GM21737 (cell line): ENCODE measurements around the gene PRG3.

Experiments
- ATAC-seq: cut with Tn5 transposase; IDR thresholded peaks from one replicate; pipeline ENCODE4 v1.9.1; 2021; ENCODE audit warnings: mild to moderate bottlenecking, moderate library complexity; ENCODE audit not compliant: unreplicated experiment

PRG3 gene, protein sequence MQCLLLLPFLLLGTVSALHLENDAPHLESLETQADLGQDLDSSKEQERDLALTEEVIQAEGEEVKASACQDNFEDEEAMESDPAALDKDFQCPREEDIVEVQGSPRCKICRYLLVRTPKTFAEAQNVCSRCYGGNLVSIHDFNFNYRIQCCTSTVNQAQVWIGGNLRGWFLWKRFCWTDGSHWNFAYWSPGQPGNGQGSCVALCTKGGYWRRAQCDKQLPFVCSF

DNA sequence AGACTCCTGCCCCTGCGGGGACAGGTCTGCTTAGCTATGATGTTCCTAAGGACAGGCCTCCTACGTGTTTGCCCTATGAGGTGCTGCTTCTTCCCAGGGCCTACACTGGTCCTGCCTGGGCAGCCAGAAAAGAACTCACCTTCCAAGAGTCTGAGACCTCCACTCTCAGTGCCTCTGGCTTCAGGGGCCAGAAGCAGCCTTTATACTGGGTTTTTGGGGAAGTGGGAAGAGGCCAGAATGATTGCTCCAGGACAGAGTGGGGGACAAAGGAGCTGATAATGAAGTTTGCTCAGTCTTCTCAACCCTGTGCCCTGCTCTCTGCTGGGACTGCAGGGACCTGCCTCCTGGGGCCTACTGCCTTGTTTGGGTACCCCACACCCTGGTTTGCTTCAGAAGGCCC, at the start of gene PRG3:
TSS of gene PRG3 (minus strand) at position 176 of the 400 bp plus-strand sequence. CDS start 442 bp downstream, outside the sequence.
- no peak for ATAC-seq

DNA sequence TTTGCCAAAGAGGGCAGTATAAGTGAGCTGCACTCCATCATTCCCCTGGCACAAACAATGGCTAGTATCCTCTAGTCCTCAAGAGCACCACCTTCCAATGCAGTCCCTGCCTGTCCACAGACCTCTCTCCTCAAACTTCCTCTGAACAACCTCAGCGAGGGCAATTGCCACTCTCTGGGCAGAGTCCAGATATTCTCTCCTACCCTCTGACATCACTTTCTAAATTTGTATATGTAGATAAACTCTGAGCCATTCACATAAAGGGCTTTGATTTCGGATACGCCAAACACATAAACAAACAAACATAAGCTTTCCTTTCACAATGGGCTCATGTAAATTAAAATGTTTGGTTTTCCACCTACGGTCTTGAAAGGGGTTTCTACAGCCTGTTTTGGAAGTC, 49.0 kb upstream of the PRG3 start:
- ATAC-seq = no peak

DNA sequence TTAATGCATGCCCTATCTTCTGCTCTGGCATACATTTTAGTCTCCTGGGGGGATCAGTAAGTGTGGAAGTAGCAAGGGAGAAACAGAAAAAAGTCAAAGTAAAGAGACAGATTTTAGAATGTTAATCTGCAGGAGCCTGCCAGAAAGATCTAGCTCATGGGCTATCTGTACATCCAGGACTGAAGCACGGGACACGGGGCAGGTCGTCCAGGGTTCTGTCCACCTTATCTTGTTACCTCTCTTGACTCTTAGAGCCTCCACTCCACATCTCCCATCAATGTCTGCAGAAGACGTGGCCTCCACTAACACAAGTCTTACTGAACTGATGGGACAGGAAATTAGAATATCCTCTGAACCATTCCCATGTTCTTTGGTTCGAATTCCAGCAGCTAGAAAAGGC, 47.7 kb upstream of the PRG3 start:
- ATAC-seq = no peak

DNA sequence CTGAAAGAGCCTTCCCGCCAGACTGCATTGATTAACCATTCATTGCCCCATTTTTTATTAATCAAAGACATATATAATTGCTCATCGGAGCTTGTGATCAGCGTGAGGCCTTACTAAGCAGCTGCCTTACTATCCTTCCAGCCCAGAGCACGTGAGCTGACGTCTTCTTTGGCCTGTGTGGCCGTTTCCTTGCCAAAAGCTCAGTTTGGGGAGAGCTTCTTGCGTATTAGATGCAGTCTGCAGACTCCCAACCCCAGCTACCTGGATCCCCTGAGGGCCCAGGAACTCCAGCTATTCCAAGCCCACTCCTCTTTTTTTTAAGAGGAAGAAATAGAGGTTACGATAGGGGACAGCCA, 46.8 kb upstream of the PRG3 start:
- no peak for ATAC-seq

- peak; percentile 56 for ATAC-seq
These were observed 46.2 kb upstream of the PRG3 start, which contains the start of gene SLC43A3 for GRCh38 chr11:57426929-57427726. Gene SLC43A3 (minus strand): TSS chr11:57427121. CDS start chr11:57426172, 949 bp downstream.

DNA sequence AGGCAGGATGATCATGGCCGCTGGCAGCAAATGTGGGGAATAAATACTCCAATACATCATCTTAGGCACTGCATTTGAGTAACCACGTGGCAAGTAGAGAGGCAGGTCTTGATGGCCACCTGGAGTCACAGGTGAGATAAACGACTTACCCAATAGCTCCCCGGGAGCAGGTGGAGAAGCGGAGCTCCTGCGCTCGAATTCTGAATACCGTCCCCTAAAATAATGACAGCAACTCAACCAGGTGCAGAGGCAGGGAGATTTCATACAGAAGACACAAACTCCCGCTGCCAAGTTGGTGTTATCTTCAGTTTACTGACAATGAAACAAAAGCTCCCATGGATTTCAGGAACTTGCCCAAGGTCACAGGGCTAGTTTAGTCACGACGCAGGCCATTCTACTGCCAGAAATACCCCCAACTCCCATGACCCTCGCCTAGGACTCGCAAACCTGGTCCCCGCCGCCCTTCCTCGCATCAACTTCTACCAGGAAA, 45.5 kb upstream of the PRG3 start:
- ATAC-seq = no peak

GRCh38 chr11:57425565-57426438, 44.9 kb upstream of the PRG3 start:
- no peak for ATAC-seq

DNA sequence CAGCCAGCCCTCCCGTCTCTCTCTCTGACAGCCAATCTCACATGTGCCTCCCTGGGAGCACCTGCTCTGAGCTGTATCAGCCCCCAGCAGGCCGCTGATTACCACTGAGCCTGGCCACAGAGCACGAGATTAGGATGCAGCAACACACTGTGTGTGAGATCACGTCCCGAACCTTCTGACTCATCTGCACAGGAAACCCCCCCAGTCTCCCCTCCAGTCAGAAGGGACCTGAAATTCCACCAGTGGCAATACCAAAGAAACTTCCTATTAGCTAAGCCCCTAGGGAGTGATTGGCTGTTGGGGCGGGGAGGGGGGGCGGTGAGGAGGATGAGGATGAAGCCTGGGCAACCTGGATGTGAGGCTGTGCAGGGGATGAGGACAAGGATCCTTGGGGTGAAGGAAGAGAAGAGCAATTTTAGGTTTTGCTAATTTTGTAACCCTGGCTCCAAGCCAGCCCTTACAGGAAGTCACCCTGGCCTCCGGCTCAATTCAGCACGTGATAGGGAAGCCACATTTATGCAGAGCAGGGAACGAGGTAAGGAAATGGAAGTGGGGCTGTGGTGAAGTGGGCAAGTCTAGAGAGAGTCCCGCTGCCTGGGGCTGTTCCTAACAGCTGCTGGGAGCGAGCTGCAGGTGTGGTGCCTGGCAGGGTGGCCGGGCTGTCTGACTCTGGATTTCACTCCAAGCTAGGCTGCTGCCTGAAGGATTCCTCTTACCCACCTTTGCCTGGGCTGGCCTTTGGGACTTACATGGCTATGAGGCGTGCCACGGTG, 44.0 kb upstream of the PRG3 start:
- peak; percentile 85 for ATAC-seq

DNA sequence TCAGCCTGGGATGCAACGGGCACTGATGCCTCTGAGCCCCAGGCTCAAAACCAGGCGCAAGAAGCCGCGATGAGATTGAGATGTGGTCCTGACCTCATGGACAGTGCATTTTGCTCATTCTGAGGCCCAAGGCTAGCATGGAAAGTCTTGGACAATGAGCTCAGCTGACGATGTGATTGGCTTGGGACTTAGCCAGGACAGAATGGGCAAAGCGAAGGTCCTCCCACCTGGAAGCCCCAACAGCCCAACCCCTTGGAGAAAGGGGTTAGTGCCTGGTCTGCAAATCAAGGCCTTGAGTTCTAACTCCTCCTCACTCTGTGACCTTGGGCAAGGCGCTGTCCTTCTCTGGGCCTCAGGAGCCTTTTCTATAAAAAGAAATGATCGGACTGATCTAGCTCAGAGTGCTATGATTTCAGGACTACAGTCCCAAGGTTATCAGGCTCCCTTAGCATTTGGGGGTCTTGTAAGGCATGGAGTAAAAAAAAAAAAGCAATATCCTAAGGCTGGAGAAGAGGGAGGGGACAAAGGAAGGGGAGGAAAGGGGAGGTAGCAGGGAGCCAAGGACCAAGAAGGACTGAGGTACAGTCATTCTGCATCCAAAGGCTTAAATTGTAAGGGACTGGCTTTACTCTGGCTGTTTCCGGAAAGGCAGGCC, 43.3 kb upstream of the PRG3 start:
- no peak for ATAC-seq

GRCh38 chr11:57422669-57423068, 41.7 kb upstream of the PRG3 start:
- ATAC-seq = no peak

DNA sequence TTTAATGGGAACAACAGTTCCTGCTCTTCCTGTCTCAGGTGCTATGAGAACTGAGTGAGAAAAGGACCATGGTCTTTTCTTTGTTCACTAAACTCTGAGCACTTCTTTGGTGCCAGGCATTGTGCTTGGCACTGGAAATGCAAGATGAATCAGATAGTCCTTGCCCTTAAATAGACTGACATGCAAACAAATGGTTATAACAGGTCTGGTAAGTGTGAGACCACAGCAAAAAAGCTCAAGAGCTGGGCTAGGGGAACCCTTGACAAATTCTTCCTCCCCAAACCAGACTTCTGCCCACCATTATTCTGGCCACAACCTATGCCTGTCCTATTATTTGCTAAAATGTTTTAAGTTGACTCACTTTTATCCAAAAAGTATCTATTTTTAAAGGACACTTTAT, 40.9 kb upstream of the PRG3 start:
- ATAC-seq = no peak

DNA sequence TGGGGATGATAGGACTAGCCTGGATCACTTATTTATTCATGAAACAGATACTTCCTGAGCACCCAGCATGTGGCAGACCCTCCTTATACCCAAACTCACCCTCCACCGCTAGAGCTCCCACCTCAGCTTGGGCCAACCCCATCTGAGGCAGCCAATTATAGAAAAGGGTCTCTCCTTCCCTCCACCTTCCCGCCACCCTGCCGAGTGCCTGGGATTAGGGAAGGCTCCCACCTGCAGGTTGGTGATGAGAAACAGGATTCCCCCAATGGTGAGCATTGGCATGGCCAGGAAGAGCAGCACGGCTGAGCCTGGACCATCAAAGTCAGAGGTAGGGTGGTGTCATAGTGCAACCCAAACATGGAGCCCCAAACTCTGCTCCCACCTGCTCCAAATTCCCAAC, 40.1 kb upstream of the PRG3 start:
- ATAC-seq = no peak

DNA sequence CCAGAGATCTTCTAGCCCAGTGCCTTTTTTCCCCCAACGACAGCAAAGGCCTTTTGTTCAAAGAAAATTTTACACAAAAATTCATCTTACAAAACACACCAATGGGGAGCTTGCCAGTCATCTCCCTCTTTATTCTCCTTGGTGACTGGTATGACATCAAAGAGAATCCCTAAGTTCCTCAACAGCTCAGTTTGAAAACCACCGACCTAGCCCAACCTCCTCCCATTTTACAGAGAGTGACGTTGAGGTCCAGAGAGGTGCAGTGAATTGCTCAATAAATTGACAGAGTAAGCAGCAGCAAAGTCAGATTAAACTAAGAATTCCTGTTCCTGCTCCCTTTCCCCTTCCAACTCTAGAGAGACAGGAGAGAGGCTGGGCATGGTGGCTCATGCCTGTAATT, 38.2 kb upstream of the PRG3 start:
- no peak for ATAC-seq

DNA sequence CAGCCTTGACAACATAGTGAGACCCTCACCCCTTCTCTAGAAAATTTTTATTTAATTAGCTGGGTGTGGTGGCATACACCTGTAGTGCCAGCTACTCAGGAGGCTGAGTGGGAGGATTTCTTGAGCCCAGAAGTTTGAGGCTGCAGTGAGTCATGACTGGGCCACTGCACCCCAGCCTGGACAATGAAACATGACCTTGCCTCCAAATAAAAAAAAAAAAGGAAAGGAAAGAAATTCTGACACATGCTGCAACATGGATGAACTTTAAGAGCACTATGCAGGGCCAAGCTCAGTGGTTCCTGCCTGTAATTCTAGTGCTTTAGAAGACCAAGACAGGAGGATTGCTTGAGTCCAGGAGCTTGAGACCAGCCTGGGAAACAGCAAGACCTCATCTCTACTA, 37.2 kb upstream of the PRG3 start:
- ATAC-seq = no peak

GRCh38 chr11:57417056-57417455, 36.1 kb upstream of the PRG3 start:
- no peak for ATAC-seq

DNA sequence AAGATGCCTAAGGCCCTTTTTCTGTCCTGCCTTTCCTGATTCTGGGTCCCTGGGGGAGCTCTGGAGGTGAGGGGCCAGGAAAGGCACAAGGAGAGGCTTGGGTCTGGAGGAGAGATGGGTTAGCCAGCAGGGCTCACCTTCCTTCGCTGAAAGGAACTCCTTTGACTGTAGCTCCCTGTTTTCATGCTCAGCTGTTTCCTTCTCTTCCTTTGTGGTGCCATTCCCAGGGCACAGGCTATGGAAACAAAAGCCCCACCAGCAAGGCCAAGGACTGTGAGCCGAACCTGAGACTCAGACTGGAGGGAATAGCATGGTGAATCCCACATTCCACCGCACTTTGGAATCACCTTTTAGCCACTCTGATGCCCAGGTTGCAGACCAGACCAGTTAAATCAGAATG, 35.5 kb upstream of the PRG3 start:
- ATAC-seq = no peak

DNA sequence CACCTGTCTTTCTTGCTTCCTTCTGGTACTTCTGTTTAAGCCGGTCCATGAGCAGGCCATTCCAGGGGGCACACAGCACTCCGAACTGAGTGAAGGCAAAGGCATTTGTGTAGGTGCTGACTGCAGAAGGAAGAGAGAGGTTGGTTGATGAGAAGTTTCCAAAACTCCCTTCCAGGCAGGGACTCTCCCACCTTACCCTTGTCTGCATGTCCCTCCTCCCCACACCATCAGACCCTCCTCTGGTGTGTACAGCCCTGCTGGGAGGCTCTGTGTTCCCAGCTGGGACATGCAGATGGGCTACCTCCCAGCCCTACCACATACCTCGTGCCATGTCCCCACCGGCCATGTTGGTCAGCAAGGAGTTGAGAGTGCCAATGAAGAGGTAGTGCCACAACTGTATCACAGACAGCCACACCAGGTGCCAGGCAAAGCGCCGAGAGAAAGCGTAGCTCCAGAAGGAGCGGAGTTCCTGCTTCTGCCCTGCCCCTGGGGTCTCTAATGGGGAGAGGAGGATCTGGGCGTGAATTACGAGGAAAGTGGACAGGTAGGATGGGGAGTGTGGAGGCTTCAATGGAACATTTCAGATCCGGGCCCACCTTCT, 33.8 kb upstream of the PRG3 start:
- ATAC-seq = no peak

GRCh38 chr11:57413681-57414080, 32.7 kb upstream of the PRG3 start:
- ATAC-seq = no peak

DNA sequence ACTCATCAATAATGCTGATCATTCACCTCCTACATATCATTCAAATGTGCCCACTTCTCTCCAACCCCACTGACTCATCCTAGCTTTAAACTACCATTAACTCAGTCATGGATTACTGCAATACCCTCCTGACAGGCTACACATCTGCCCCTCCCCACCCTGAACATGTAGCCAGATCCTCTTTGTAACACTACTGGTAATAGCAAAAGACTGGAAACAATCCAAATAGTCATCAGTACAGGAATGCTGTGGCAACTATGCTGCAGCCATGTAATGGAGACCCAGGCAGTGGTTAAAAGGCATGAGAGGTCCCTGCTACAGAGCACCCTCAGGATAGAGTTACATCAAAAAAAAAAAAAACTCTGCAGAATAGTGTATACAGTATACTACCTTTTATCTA, 29.3 kb upstream of the PRG3 start:
- no peak for ATAC-seq
